H1 (cell line): ENCODE results near the gene PTPN2.

Experiments used
- EP300 ChIP-seq, 2 experiments: IDR thresholded peaks; 1 replicate in 1 of 2; 2 replicates in 1 of 2; pipeline ENCODE4 v1.6.1; 2011 to 2012; ENCODE audit warnings: low read depth in 2 of 2, low read length in 2 of 2, mild to moderate bottlenecking in 2 of 2, borderline replicate concordance in 1 of 2, inconsistent platforms in 1 of 2, moderate library complexity in 1 of 2
- EZH2 ChIP-seq: fragments of 200-600 bp; sonication (generic); IDR thresholded peaks from 2 replicates; pipeline ENCODE4 v1.7.1; 2012; ENCODE audit warnings: low read depth, mild to moderate bottlenecking, moderate library complexity, low read length, inconsistent platforms; ENCODE audit not compliant: severe bottlenecking
- FOSL1 ChIP-seq: IDR thresholded peaks from 2 replicates; pipeline ENCODE4 v1.6.1; 2011; ENCODE audit warnings: mild to moderate bottlenecking, low read depth, low read length, moderate library complexity; ENCODE audit not compliant: insufficient read depth
- JUN ChIP-seq: IDR thresholded peaks from 2 replicates; pipeline ENCODE4 v1.6.1; 2011; ENCODE audit warnings: low read depth, mild to moderate bottlenecking, improper control_type of control experiment, low read length
- MAFK ChIP-seq: IDR thresholded peaks from 2 replicates; pipeline ENCODE4 v1.6.1; 2012; ENCODE audit warnings: low read depth, mild to moderate bottlenecking, improper control_type of control experiment, low read length
- POLR2AphosphoS5 ChIP-seq: IDR thresholded peaks from 2 replicates; pipeline ENCODE4 v1.6.1; 2011; ENCODE audit warnings: low read depth, low read length
- RFX5 ChIP-seq: IDR thresholded peaks from 2 replicates; pipeline ENCODE4 v1.6.1; 2011; ENCODE audit warnings: low read depth, low read length, improper control_type of control experiment, borderline replicate concordance
- USF2 ChIP-seq: IDR thresholded peaks from 2 replicates; pipeline ENCODE4 v1.6.1; 2011; ENCODE audit warnings: low read length, improper control_type of control experiment
- YY1 ChIP-seq: IDR thresholded peaks from 2 replicates; pipeline ENCODE4 v1.6.1; 2011; ENCODE audit warnings: low read depth, mild to moderate bottlenecking, low read length
- ZNF274 ChIP-seq: IDR thresholded peaks from 2 replicates; pipeline ENCODE4 v1.7.0; 2012; ENCODE audit warnings: low read length, borderline replicate concordance; ENCODE audit errors: extremely low read depth
- TF ChIP-seq, protein P1 (sequence below), 3 experiments: IDR thresholded peaks; 1 replicate in 2 of 3; 2 replicates in 1 of 3; pipeline versions ENCODE4 v1.5.1 to v1.6.1; 2011; ENCODE audit warnings: low read length in 3 of 3, mild to moderate bottlenecking in 3 of 3, inconsistent platforms in 2 of 3, low read depth in 1 of 3, moderate library complexity in 1 of 3; ENCODE audit not compliant: insufficient read depth in 1 of 3; ENCODE audit errors: control extremely low read depth in 1 of 3
- TF ChIP-seq, protein P2 (sequence below): IDR thresholded peaks from 2 replicates; pipeline ENCODE4 v1.6.1; 2012; ENCODE audit warnings: inconsistent platforms

- TF ChIP-seq, protein P1, sequence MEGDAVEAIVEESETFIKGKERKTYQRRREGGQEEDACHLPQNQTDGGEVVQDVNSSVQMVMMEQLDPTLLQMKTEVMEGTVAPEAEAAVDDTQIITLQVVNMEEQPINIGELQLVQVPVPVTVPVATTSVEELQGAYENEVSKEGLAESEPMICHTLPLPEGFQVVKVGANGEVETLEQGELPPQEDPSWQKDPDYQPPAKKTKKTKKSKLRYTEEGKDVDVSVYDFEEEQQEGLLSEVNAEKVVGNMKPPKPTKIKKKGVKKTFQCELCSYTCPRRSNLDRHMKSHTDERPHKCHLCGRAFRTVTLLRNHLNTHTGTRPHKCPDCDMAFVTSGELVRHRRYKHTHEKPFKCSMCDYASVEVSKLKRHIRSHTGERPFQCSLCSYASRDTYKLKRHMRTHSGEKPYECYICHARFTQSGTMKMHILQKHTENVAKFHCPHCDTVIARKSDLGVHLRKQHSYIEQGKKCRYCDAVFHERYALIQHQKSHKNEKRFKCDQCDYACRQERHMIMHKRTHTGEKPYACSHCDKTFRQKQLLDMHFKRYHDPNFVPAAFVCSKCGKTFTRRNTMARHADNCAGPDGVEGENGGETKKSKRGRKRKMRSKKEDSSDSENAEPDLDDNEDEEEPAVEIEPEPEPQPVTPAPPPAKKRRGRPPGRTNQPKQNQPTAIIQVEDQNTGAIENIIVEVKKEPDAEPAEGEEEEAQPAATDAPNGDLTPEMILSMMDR (IDR thresholded peaks at IDR 0.05; ENCODE audit: control extremely low read depth in 1 of 3, insufficient read depth in 1 of 3, low read depth in 1 of 3, low read length in 3 of 3), result no peak
- no peak for TF ChIP-seq JUN
- no peak for TF ChIP-seq EP300 (IDR thresholded peaks at IDR 0.05; ENCODE audit: borderline replicate concordance in 1 of 2, low read depth in 2 of 2, low read length in 2 of 2)
- no peak for TF ChIP-seq YY1
- TF ChIP-seq ZNF274, result no peak
- TF ChIP-seq, protein P2, sequence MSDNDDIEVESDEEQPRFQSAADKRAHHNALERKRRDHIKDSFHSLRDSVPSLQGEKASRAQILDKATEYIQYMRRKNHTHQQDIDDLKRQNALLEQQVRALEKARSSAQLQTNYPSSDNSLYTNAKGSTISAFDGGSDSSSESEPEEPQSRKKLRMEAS, result no peak
- TF ChIP-seq EZH2, result no peak
- TF ChIP-seq POLR2AphosphoS5, result no peak
- no peak for TF ChIP-seq RFX5
- no peak for TF ChIP-seq FOSL1
- no peak for TF ChIP-seq MAFK
- no peak for TF ChIP-seq USF2
Observed at GRCh38 chr18:12769644-12770440, 114.2 kb downstream of the PTPN2 start.
